AG04450 (cell line): ENCODE measurements around the gene BATF3. TPM values are rescaled to one million over a fixed set of nuclear protein-coding genes. Genes with fewer than 3 reads are reported as not detected.

Experiments used
- CTCF ChIA-PET: fragments of 300-600, 350-600 bp; formaldehyde crosslinking; extraction: SDS; loops from one replicate; lab custom pipeline; 2022; ENCODE audit warnings: antibody characterized with exemption, inconsistent platforms; lab: Charles Lee
- POLR2A ChIA-PET: fragments of 350-600 bp; formaldehyde crosslinking; extraction: SDS; loops from one replicate; lab custom pipeline; 2021; ENCODE audit warnings: antibody characterized with exemption, inconsistent platforms; lab: Yijun Ruan, JAX
- DNase-seq: peaks from one replicate; pipeline ENCODE4 v3.0.0-alpha.2; 2011; ENCODE audit warnings: low read depth, low spot score
- H3K27ac ChIP-seq: one replicate; pipeline ENCODE4 v1.5.1; 2012; ENCODE audit warnings: low read depth, low read length, control low read depth
- H3K27me3 ChIP-seq: one replicate; pipeline ENCODE4 v1.6.0; 2012; ENCODE audit warnings: low read length; ENCODE audit not compliant: control insufficient read depth, insufficient read depth
- H3K4me3 ChIP-seq: 2 replicates; pipeline ENCODE4 v1.5.1; 2011; ENCODE audit warnings: mild to moderate bottlenecking, low read depth, low read length, control low read depth
- H3K9me3 ChIP-seq: 2 replicates; pipeline ENCODE4 v1.5.1; 2012; ENCODE audit warnings: low read length; ENCODE audit not compliant: control insufficient read depth, insufficient read depth
- polyA plus RNA-seq: library from polyadenylated mRNA; depleted of rRNA; stranded (reverse); fragments of >200 nt; gene quantifications from 2 replicates; pipeline ENCODE4 v1.2.3, GENCODE V29; 2011
- TF ChIP-seq, protein P1 (sequence below): IDR thresholded peaks from 2 replicates; pipeline ENCODE4 v1.5.1; 2011; ENCODE audit warnings: low read depth, low read length, control low read depth, inconsistent platforms

BATF3 gene
- polyA plus RNA-seq, 1 experiment = 1.4 TPM

DNA sequence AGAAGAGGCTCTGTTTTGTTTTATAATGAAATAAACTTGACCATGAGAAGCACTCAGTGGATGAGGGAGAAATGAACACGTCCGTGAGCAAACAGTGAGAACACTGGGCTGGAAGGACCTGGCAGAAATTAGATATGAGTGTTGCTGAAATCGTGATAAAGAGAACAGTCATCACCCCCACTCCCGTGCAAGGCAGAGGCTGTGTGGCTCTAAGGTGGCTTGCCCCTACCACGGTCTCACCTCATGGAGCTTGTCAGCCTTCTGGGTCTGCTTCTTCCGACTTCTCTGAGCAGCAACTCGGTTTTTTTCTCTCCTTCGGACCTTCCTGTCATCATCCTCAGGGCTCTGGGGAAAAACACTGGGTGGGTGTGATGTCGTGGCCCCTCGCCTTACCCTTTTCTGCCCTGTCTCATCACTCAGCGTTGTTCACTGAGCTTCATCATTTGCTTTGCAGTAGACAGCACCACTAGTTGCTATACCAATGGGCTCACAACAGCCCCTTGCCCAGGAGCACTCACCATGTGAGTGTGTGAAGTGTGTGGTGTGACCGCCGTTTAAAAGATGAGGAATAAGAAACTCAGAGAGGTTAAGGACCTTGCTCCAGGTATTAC, 2.8 kb downstream of the BATF3 start:
- no peak overlapping the region for H3K4me3 ChIP-seq
- TF ChIP-seq, protein P1, sequence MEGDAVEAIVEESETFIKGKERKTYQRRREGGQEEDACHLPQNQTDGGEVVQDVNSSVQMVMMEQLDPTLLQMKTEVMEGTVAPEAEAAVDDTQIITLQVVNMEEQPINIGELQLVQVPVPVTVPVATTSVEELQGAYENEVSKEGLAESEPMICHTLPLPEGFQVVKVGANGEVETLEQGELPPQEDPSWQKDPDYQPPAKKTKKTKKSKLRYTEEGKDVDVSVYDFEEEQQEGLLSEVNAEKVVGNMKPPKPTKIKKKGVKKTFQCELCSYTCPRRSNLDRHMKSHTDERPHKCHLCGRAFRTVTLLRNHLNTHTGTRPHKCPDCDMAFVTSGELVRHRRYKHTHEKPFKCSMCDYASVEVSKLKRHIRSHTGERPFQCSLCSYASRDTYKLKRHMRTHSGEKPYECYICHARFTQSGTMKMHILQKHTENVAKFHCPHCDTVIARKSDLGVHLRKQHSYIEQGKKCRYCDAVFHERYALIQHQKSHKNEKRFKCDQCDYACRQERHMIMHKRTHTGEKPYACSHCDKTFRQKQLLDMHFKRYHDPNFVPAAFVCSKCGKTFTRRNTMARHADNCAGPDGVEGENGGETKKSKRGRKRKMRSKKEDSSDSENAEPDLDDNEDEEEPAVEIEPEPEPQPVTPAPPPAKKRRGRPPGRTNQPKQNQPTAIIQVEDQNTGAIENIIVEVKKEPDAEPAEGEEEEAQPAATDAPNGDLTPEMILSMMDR = no peak
- no peaks in the 10 kb centered on the region; the same call in 1 of the 2 replicates for H3K9me3 ChIP-seq
- no peak overlapping the region for H3K27ac ChIP-seq
- no peak for DNase-seq
- POLR2A ChIA-PET = no interaction called here
- CTCF ChIA-PET = interaction anchor here (0.6 to 1.3 kb wide), 2 partner anchors 8 to 53 kb away, joined by 3 to 5 read pairs; no protein-coding TSS in a partner anchor
- peaks cover 4% of the 10 kb centered on the region for H3K27me3 ChIP-seq

DNA sequence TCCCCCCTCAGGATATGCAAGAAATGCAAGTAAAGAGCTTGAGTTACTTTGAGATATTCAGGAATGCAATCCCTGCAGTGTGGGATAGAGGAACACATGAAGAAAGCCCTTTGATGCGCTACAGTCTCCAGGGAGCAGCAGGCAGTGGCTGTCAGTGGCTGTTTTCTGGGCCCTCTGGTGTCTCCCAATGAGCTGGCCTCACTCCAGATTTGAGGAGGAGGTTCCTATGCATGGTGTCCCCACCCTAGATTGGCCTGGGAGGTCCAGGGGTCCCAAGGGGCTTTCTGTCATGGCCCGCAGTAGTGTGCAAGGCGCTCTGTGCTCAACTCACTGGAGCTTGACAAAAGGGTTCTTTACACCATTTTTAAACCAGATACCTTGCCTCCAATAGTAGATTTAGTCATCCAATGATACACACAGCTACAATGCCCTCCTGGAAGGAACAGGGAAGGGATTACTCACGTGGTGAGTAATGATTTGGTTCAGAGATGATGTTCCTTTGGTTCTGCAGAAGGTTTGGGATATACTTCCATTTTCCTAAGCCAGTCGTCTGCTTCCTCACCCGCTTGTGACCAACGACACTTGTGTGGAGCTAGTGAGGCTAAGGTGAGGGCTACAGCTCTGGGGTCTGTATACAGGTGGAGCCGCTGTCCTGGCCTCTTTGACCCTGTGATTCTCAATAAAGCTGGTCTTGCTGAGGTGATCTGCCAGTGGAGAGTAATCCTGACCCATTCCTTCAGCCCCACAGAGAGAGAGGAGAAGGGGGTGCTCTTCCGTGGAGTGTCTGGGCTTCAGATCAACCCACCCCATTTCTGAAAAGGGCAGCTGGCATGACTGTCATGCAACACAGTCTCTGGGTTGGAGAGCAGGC, 6.6 kb downstream of the BATF3 start:
- ChIA-PET CTCF (interaction anchor here (0.8 kb wide), 1 partner anchor 28 kb away, joined by 4 read pairs; no protein-coding TSS in a partner anchor), POLR2A (no interaction called here)
- Histone ChIP-seq H3K27me3 (no peaks in the 10 kb centered on the region), H3K9me3 (no peaks in the 10 kb centered on the region), H3K4me3 (no peak overlapping the region), H3K27ac (no peak overlapping the region)
- DNase-seq = no peak
- TF ChIP-seq, protein P1 = no peak

DNA sequence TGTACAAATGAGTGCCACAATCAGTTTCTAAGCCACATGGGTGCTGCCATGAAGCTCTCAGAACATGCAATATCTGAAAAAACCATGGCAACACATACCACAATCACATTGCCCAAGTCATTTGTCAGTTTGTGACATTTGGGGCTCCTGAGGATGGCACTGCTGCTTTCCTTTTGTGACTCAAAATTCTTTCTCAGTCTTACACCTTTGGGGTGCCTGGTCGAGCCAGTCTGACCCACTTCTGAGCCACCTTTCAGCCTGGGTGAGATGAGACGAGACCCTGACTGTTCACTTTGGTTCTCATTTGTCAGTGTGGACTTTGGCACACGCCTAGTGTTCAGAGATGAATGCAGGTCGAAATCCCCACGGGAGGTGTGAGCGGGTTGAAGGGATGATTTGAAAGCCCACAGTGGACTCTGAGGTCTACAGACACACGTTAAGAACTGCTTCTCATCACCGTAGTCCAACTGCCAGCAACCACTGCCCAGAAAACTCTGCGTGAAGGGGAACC, 8.0 kb downstream of the BATF3 start:
- CTCF ChIA-PET = interaction anchor here (0.6 kb wide), 1 partner anchor 150 kb away, joined by 3 read pairs; no protein-coding TSS in a partner anchor
- POLR2A ChIA-PET = no interaction called here

DNA sequence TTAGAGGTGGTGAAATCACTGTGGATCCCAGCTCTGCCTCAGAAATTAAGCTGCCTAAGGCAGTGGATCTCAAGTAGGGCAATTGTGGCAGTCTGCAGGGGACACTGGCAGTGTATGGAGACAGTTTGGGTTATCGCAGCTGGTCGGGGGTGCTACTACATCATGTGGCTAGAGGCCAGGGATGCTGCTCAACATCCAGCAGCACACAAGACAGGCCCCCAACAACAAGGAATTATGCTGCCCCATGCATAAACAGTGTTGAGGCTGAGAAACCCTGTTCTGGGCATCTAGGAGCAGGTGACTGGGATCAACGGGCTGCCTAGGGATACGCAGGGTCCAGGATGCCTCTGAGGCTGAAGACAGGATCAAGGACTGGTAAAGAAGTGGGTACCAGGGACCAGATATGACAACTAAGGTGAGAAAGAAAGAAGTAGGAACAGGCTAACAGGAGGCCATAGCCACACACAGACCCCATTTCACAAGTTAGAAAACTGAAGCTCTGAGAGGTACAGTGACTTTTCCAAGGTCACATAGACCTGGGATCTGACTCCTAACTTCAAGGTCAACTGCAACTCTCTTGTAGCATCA, 8.7 kb downstream of the BATF3 start:
- Histone ChIP-seq H3K9me3 (no peaks in the 10 kb centered on the region), H3K4me3 (no peak overlapping the region), H3K27ac (no peak overlapping the region), H3K27me3 (no peaks in the 10 kb centered on the region)
- CTCF ChIA-PET = interaction anchor here (0.6 to 0.7 kb wide), 2 partner anchors 8 to 71 kb away, joined by 3 to 4 read pairs; partner anchors contain the start of gene BATF3
- DNase-seq = no peak
- POLR2A ChIA-PET = no interaction called here
- TF ChIP-seq, protein P1 = no peak

More for the DNA sequence above, 8.0 kb downstream of the BATF3 start:
- TF ChIP-seq, protein P1 = no peak
- no peak overlapping the region for H3K27ac ChIP-seq
- H3K9me3 ChIP-seq = no peaks in the 10 kb centered on the region
- no peak overlapping the region for H3K4me3 ChIP-seq
- DNase-seq = no peak
- H3K27me3 ChIP-seq = no peaks in the 10 kb centered on the region
